Spleen (tissue), 11 donors: ENCODE results near the gene PSMD5. TPM values are rescaled to one million over a fixed set of nuclear protein-coding genes. Genes with fewer than 3 reads are reported as not detected.

Experiments used
- DNase-seq: peaks from one replicate; pipeline ENCODE4 v3.0.0-alpha.2; 2020
- H3K27ac ChIP-seq, 8 donors: fragments of 200-600 bp; sonication (generic) in 7 of 8; 1 replicate in 4 of 8; 2 replicates in 4 of 8; pipeline versions ENCODE4 v1.5.0 to v1.8.0; 2016 to 2021; ENCODE audit warnings: inconsistent platforms in 4 of 8, mild to moderate bottlenecking in 4 of 8, moderate library complexity in 1 of 8
- H3K27me3 ChIP-seq, 7 donors: fragments of 200-600 bp; sonication (generic) in 6 of 7; replicated peaks in 1 of 7; 1 replicate in 4 of 7; 2 replicates in 3 of 7; pipeline versions ENCODE4 v1.5.0 to v1.8.0; 2016 to 2021; ENCODE audit warnings: inconsistent platforms in 3 of 7, mild to moderate bottlenecking in 1 of 7
- H3K36me3 ChIP-seq, 6 donors: fragments of 200-600 bp; sonication (generic) in 5 of 6; 1 replicate in 4 of 6; 2 replicates in 2 of 6; pipeline versions ENCODE4 v1.5.0 to v1.8.0; 2016 to 2021; ENCODE audit warnings: inconsistent platforms in 2 of 6
- H3K4me1 ChIP-seq, 6 donors: fragments of 200-600 bp; sonication (generic) in 5 of 6; 1 replicate in 3 of 6; 2 replicates in 3 of 6; pipeline versions ENCODE4 v1.5.0 to v1.8.0; 2016 to 2021; ENCODE audit warnings: inconsistent platforms in 3 of 6
- H3K4me3 ChIP-seq, 8 donors: fragments of 200-600 bp; sonication (generic) in 7 of 8; 1 replicate in 4 of 8; 2 replicates in 4 of 8; pipeline versions ENCODE4 v1.5.0 to v1.8.0; 2016 to 2021; ENCODE audit warnings: inconsistent platforms in 4 of 8, mild to moderate bottlenecking in 4 of 8, moderate library complexity in 2 of 8
- H3K9me3 ChIP-seq, 8 donors: fragments of 200-600 bp; sonication (generic) in 7 of 8; 1 replicate in 4 of 8; 2 replicates in 4 of 8; pipeline versions ENCODE4 v1.5.0 to v1.8.0; 2016 to 2021; ENCODE audit warnings: inconsistent platforms in 4 of 8
- POLR2A ChIP-seq, 3 donors: fragments of 450-650 bp; IDR thresholded peaks; one replicate each; pipeline ENCODE4 v1.5.1; 2017; ENCODE audit warnings: antibody characterized with exemption in 3 of 3, mild to moderate bottlenecking in 1 of 3
- POLR2AphosphoS5 ChIP-seq, 3 donors: sonication (generic); formaldehyde crosslinking; IDR thresholded peaks; one replicate each; pipeline ENCODE4 v1.5.1; 2017; ENCODE audit warnings: antibody characterized with exemption in 3 of 3
- WGBS, 5 donors: extraction: QIAGEN DNeasy Blood & Tissue Kit in 3 of 5; methylation state at CpG; one replicate each; pipeline versions ENCODE4 v1.1.5 to v1.1.7; 2013 to 2018; 5-methylcytosine and 5-hydroxymethylcytosine counted together
- intact Hi-C: fragments of 100-400 bp; cut with DNase I; formaldehyde crosslinking; loops from one replicate; pipeline ENCODE4 v1.15.0; 2023; ENCODE audit warnings: low total_unique reads
- polyA plus RNA-seq, 3 donors: library from polyadenylated mRNA; stranded (reverse); fragments of 200-250 nt; gene quantifications; one replicate each; pipeline ENCODE4 v1.2.1, GENCODE V29; 2013
- total RNA-seq, 7 donors: library from RNA; depleted of rRNA in 3 of 7; stranded (reverse); fragments of >200 nt in 3 of 7; fragmentation: NEBNext Ultra II Directional in 4 of 7; extraction: Animal tissue kit (Norgen Biotek cat#: 25700) in 4 of 7; gene quantifications; one replicate each; pipeline versions ENCODE4 v1.1.0 to v1.2.1, GENCODE V29; 2016 to 2021
- TF ChIP-seq, protein P1 (sequence below), 11 experiments: fragments of 200-600 bp in 7 of 11; fragments of 450-650 bp in 4 of 11; sonication (generic) in 4 of 11; IDR thresholded peaks in 8 of 11; conservative IDR thresholded peaks in 3 of 11; 1 replicate in 7 of 11; 2 replicates in 4 of 11; pipeline versions ENCODE4 v1.4.0 to v1.8.0; 2016 to 2021; ENCODE audit warnings: antibody characterized with exemption in 11 of 11, inconsistent platforms in 4 of 11, mild to moderate bottlenecking in 1 of 11
- donor health status: healthy with polysubstance abuse.
- donor health status: DM: no; HTN: no; CAD: no; lungs with moderate emphysema.
- donor health status: DM: no; HTN: no; CAD: no.
- donor health status: Bipolar disorder and iron deficiency.
- donor health status: healthy.
- donor health status: DM: no; HTN: no; CAD: no.
- donor health status: DM: yes; HTN: yes; CAD: no.

Gene PSMD5
- total and polyA plus RNA-seq, 10 donors, result 8.9 to 41.4 (median 31.2) TPM

DNA sequence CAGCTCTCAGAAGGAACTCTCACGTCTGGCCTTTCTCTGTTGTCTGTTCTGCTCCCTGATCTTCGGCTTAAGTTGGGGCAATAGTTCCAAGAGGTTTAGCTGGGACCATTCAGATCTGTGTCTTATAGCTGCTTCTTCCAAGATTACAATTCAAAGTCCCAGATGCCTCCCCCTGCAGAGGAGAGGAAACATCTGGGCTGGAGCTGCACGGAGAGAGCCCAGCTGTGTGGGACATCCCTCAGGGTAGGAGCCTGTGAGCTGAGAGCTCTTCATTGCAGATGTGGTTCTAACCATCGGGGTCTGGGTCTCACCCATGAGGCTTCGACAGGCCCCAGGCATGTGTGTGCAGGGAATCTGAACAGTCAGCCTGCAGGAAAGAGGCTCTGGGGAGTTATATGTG is 43.2 kb upstream of the PSMD5 start:
- H3K27me3 ChIP-seq, result no peaks in the 10 kb centered on the region
- no peak for DNase-seq
- H3K9me3 ChIP-seq, result no peaks in the 10 kb centered on the region
- no peak overlapping the region for H3K4me3 ChIP-seq
- TF ChIP-seq POLR2AphosphoS5 (IDR thresholded peaks at IDR 0.05) (no peak), POLR2A (IDR thresholded peaks at IDR 0.05) (no peak)
- TF ChIP-seq, protein P1, sequence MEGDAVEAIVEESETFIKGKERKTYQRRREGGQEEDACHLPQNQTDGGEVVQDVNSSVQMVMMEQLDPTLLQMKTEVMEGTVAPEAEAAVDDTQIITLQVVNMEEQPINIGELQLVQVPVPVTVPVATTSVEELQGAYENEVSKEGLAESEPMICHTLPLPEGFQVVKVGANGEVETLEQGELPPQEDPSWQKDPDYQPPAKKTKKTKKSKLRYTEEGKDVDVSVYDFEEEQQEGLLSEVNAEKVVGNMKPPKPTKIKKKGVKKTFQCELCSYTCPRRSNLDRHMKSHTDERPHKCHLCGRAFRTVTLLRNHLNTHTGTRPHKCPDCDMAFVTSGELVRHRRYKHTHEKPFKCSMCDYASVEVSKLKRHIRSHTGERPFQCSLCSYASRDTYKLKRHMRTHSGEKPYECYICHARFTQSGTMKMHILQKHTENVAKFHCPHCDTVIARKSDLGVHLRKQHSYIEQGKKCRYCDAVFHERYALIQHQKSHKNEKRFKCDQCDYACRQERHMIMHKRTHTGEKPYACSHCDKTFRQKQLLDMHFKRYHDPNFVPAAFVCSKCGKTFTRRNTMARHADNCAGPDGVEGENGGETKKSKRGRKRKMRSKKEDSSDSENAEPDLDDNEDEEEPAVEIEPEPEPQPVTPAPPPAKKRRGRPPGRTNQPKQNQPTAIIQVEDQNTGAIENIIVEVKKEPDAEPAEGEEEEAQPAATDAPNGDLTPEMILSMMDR (IDR thresholded peaks at IDR 0.05 in 8 of 11, conservative IDR thresholded peaks at IDR 0.05 in 3 of 11), result no peak
- intact Hi-C loops, result no loop called here
- peaks cover 0 to 39% (median 3%) of the 10 kb centered on the region in 6 donors for H3K4me1 ChIP-seq
- no peaks in the 10 kb centered on the region for H3K36me3 ChIP-seq
- H3K27ac ChIP-seq, result no peak overlapping the region
- WGBS, 5 donors, result 38 to 52% (median 46%) methylated on average over 5 of the region's 5 CpGs

DNA sequence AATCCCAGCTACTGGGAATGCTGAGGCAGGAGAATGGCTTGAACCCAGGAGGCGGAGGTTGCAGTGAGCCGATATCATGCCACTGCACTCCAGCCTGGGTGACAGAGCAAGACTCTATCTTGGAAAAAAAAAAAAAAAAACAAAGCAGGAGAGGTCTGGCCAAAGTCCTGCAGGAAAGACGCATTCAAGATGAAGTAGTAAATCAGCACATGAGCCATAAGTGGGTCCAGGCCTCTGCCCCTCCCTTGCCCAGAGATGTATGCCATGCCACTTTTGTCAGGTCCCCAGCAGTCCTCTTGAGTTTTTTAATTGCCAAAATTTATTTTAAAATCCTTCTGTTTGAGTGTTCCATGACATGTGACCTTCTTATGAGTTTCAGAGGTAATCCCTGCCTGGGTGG is 42.7 kb upstream of the PSMD5 start:
- Histone ChIP-seq H3K4me3 (no peak overlapping the region), H3K27ac (no peak overlapping the region), H3K27me3 (no peaks in the 10 kb centered on the region), H3K4me1 (peaks cover 0 to 34% (median under 1%) of the 10 kb centered on the region in 6 donors), H3K9me3 (no peaks in the 10 kb centered on the region), H3K36me3 (no peaks in the 10 kb centered on the region)
- no peak for TF ChIP-seq POLR2A (IDR thresholded peaks at IDR 0.05)
- TF ChIP-seq, protein P1 (IDR thresholded peaks at IDR 0.05 in 8 of 11, conservative IDR thresholded peaks at IDR 0.05 in 3 of 11), result no peak
- 54 to 82% (median 64%) methylated on average over 3 of the region's 3 CpGs for WGBS, 5 donors
- no peak for DNase-seq
- intact Hi-C loops, result no loop called here

DNA sequence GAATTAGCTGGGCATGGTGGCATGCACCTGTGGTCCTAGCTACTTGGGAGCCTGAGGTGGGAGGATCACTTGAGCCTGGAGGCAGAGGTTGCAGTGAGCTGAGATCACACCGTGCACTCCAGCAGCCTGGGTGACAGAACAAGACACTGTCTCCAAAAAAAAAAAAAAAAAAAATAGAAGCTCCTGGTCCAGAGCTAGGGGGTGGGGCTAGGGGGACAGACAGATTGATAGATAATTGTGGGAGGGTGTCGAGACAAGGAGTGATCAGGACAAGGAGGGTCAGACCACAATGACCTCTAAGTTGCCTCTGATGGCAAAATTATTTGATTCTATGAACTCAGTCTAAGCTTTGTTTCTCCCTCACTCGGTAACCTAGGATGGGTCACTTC is 40.9 kb upstream of the PSMD5 start:
- H3K36me3 ChIP-seq, result no peaks in the 10 kb centered on the region
- WGBS, 5 donors, result 84 to 88% (median 86%) methylated on average over 3 of the region's 3 CpGs
- H3K9me3 ChIP-seq, result no peaks in the 10 kb centered on the region
- TF ChIP-seq POLR2A (IDR thresholded peaks at IDR 0.05), result no peak
- TF ChIP-seq POLR2AphosphoS5 (IDR thresholded peaks at IDR 0.05), result no peak
- TF ChIP-seq, protein P1 (IDR thresholded peaks at IDR 0.05 in 8 of 11, conservative IDR thresholded peaks at IDR 0.05 in 3 of 11), result no peak
- H3K27ac ChIP-seq, result no peak overlapping the region
- H3K4me3 ChIP-seq, result no peak overlapping the region
- H3K27me3 ChIP-seq, result no peaks in the 10 kb centered on the region
- no peak for DNase-seq
- intact Hi-C loops, result no loop called here
- H3K4me1 ChIP-seq, result peaks cover 0 to 38% (median 8%) of the 10 kb centered on the region in 6 donors

DNA sequence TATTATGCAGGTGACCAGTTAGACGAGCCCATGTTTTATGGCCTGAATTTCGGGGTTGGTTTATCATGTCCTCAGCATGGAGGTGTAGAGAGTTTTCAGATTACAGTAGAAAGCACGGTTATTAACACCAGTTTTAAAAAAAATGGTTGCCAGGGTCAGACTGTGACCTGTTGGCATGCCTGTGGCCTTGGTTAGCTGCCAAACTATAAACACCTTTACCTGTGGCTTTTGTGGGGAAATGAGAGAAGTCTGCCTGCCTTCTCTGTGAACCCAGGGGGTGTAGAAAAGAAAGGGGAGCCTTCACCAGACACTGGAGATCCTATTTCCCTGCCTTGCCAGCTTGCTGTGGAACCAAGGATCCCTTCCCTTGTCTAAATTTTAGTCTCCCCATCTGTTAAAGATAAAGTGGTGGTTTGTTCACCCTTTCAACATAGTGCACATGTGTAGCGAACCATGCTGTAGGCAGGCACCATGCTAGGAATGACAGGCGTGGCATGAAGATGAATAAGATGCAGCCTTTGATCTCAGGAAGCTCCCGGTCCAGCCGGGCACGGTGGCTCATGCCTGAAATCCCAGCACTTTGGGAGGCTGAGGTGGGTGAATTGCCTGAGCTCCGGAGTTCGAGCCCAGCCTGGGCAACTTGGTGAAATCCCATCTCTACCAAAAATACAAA is 40.3 kb upstream of the PSMD5 start:
- Histone ChIP-seq H3K9me3 (no peaks in the 10 kb centered on the region), H3K27ac (no peak overlapping the region), H3K4me1 (peaks cover 3 to 43% (median 14%) of the 10 kb centered on the region in 6 donors), H3K36me3 (no peaks in the 10 kb centered on the region), H3K4me3 (no peak overlapping the region), H3K27me3 (no peaks in the 10 kb centered on the region)
- TF ChIP-seq, protein P1 (IDR thresholded peaks at IDR 0.05 in 8 of 11, conservative IDR thresholded peaks at IDR 0.05 in 3 of 11), result no peak
- no peak for TF ChIP-seq POLR2A (IDR thresholded peaks at IDR 0.05)
- no peak for TF ChIP-seq POLR2AphosphoS5 (IDR thresholded peaks at IDR 0.05)
- intact Hi-C loops, result no loop called here
- 77 to 81% (median 79%) methylated on average over 10 of the region's 10 CpGs for WGBS, 5 donors
- DNase-seq, result no peak
